Nephron progenitor cell (in vitro differentiated cells): ENCODE measurements around the gene PCDH1.
"Not testable (repeated sequence)": the region's sequence is repeated elsewhere in the genome, so short reads cannot be mapped to it uniquely, and the experiment has no call there.

Experiments
- DNase-seq: peaks from one replicate; pipeline ENCODE4 v3.0.0; 2021
- H3K27ac Mint-ChIP-seq: 2 replicates; pipeline ENCODE4 v1.8.0; 2021; ENCODE audit warnings: mild to moderate bottlenecking, moderate library complexity, mixed read lengths
- H3K27me3 Mint-ChIP-seq: 2 replicates; pipeline ENCODE4 v1.8.0; 2021; ENCODE audit warnings: mild to moderate bottlenecking, low read depth, mixed read lengths; ENCODE audit not compliant: poor library complexity
- H3K36me3 Mint-ChIP-seq: 2 replicates; pipeline ENCODE4 v1.8.0; 2021; ENCODE audit warnings: low read depth, mixed read lengths
- H3K4me1 Mint-ChIP-seq: 2 replicates; pipeline ENCODE4 v1.8.0; 2021; ENCODE audit warnings: mixed read lengths
- H3K4me3 Mint-ChIP-seq: 2 replicates; pipeline ENCODE4 v1.8.0; 2021; ENCODE audit warnings: mild to moderate bottlenecking, moderate library complexity, mixed read lengths
- H3K9me3 Mint-ChIP-seq: 2 replicates; pipeline ENCODE4 v1.8.0; 2021; ENCODE audit warnings: mild to moderate bottlenecking, moderate library complexity, mixed read lengths
- TF ChIP-seq, protein P1 (sequence below): fragments of 200-600 bp; sonication (generic); IDR thresholded peaks from 2 replicates; pipeline ENCODE4 v1.5.0; 2021; ENCODE audit warnings: antibody characterized with exemption

PCDH1 gene

GRCh38 chr5:141878186-141878710, at the start of gene PCDH1:
PCDH1 (minus strand) TSS chr5:141878410; CDS start chr5:141878262, 148 bp downstream.
- peak; percentile 65 for DNase-seq
- H3K4me1 Mint-ChIP-seq = peaks cover 58% of the 10 kb centered on the region
- H3K27me3 Mint-ChIP-seq = peaks cover 96% of the 10 kb centered on the region
- peak within 1 kb of the TSS; percentile 83 for H3K4me3 Mint-ChIP-seq
- TF ChIP-seq, protein P1, sequence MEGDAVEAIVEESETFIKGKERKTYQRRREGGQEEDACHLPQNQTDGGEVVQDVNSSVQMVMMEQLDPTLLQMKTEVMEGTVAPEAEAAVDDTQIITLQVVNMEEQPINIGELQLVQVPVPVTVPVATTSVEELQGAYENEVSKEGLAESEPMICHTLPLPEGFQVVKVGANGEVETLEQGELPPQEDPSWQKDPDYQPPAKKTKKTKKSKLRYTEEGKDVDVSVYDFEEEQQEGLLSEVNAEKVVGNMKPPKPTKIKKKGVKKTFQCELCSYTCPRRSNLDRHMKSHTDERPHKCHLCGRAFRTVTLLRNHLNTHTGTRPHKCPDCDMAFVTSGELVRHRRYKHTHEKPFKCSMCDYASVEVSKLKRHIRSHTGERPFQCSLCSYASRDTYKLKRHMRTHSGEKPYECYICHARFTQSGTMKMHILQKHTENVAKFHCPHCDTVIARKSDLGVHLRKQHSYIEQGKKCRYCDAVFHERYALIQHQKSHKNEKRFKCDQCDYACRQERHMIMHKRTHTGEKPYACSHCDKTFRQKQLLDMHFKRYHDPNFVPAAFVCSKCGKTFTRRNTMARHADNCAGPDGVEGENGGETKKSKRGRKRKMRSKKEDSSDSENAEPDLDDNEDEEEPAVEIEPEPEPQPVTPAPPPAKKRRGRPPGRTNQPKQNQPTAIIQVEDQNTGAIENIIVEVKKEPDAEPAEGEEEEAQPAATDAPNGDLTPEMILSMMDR = no peak
- no peak within 1 kb of the TSS for H3K27ac Mint-ChIP-seq
- H3K36me3 Mint-ChIP-seq = no peaks in the 10 kb centered on the region
- no peaks in the 10 kb centered on the region for H3K9me3 Mint-ChIP-seq

- H3K4me3 Mint-ChIP-seq = no peak overlapping the region
- H3K9me3 Mint-ChIP-seq = no peaks in the 10 kb centered on the region
These were observed 48.2 kb upstream of the PCDH1 start for GRCh38 chr5:141926434-141926833.

GRCh38 chr5:141923448-141924313, 45.5 kb upstream of the PCDH1 start, which contains the start of gene DELE1:
DELE1 (plus strand) TSS chr5:141923871; CDS start chr5:141923942, 71 bp downstream.
- peaks cover 35% of the 10 kb centered on the region for H3K36me3 Mint-ChIP-seq

More at GRCh38 chr5:141926434-141926833, 48.2 kb upstream of the PCDH1 start:
- Mint-ChIP-seq H3K27me3 (no peaks in the 10 kb centered on the region), H3K27ac (no peak overlapping the region), H3K4me1 (peaks cover 23% of the 10 kb centered on the region), H3K36me3 (peaks cover 47% of the 10 kb centered on the region)
- TF ChIP-seq, protein P1 = no peak
- DNase-seq = no peak

DNA sequence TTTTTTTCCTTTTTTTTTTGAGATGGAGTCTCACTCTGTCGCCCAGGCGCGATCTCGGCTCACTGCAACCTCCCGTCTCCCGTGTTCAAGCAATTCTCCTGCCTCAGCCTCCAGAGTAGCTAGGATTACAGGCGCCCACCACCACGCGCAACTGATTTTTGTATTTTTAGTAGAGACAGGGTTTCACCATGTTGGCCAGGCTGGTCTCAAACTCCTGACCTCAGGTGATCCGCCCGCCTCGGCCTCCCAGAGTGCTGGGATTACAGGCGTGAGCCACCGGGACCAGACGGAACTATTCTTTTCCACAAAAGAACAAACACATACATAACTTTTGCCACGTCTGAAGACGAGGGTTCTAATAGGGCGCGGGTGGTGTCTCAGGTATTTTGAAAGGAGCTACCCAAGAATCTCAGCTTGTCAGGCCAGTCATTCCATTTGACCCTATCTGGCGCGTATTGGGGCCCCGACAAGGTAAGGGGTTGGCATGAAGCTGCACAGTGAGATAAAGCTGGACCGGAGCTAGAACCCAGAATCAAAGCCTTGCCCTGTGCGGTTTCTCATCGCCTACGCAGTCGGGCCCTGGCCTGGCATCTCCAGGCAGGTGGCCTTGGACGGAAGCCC, 44.7 kb upstream of the PCDH1 start:
- H3K27me3 Mint-ChIP-seq, H3K27ac Mint-ChIP-seq, H3K9me3 Mint-ChIP-seq, DNase-seq: not testable (repeated sequence)
- peaks cover 23% of the 10 kb centered on the region for H3K4me1 Mint-ChIP-seq
- H3K4me3 Mint-ChIP-seq = peak overlapping the region; percentile 85
- peaks cover 28% of the 10 kb centered on the region for H3K36me3 Mint-ChIP-seq

More at GRCh38 chr5:141923448-141924313, 45.5 kb upstream of the PCDH1 start, which contains the start of gene DELE1:
- Mint-ChIP-seq H3K9me3 (no peaks in the 10 kb centered on the region), H3K27ac (peak within 1 kb of the TSS; percentile 99), H3K4me1 (peaks cover 23% of the 10 kb centered on the region), H3K27me3 (peaks cover 4% of the 10 kb centered on the region), H3K4me3 (peak within 1 kb of the TSS; percentile 85)
- DNase-seq = peak; percentile 90
- TF ChIP-seq, protein P1 = no peak

GRCh38 chr5:141920771-141921170, 42.6 kb upstream of the PCDH1 start:
- Mint-ChIP-seq H3K9me3 (no peaks in the 10 kb centered on the region), H3K27ac (no peak overlapping the region), H3K36me3 (peaks cover 11% of the 10 kb centered on the region), H3K4me3 (no peak overlapping the region), H3K27me3 (peaks cover 28% of the 10 kb centered on the region), H3K4me1 (peaks cover 18% of the 10 kb centered on the region)
- no peak for DNase-seq
- TF ChIP-seq, protein P1 = no peak
